HCT116 (cell line): Measurements from ENCODE around the gene ENOPH1.

Experiments
- CTCF ChIP-seq, 3 experiments: fragments of 200-600 bp in 1 of 3; sonication (generic) in 1 of 3; IDR thresholded peaks in 2 of 3; conservative IDR thresholded peaks in 1 of 3; 2 replicates each; pipeline ENCODE4 v1.5.1; 2012 to 2017; ENCODE audit warnings: low read depth in 2 of 3, low read length in 2 of 3, antibody characterized with exemption in 1 of 3, borderline replicate concordance in 1 of 3, control low read depth in 1 of 3, mild to moderate bottlenecking in 1 of 3, mixed read lengths in 1 of 3, mixed run types in 1 of 3, moderate library complexity in 1 of 3; ENCODE audit not compliant: insufficient read depth in 1 of 3
- EGR1 ChIP-seq: IDR thresholded peaks from 2 replicates; pipeline ENCODE4 v1.6.1; 2012; ENCODE audit warnings: low read depth
- EZH2phosphoT487 ChIP-seq: fragments of 200-600 bp; IDR thresholded peaks from 2 replicates; pipeline ENCODE4 v1.6.1; 2018; ENCODE audit warnings: antibody characterized with exemption, borderline replicate concordance
- JUND ChIP-seq: IDR thresholded peaks from 2 replicates; pipeline ENCODE4 v1.6.1; 2012
- POLR2A ChIP-seq: IDR thresholded peaks from 2 replicates; pipeline ENCODE4 v1.7.0; 2011; ENCODE audit warnings: borderline replicate concordance; ENCODE audit not compliant: insufficient read depth, insufficient read length; ENCODE audit errors: extremely low read depth
- POLR2AphosphoS5 ChIP-seq: IDR thresholded peaks from 2 replicates; pipeline ENCODE4 v1.6.1; 2011; ENCODE audit warnings: mild to moderate bottlenecking, low read depth, low read length, moderate library complexity
- RAD21 ChIP-seq: IDR thresholded peaks from 2 replicates; pipeline ENCODE4 v1.6.1; 2012; ENCODE audit warnings: low read depth, mild to moderate bottlenecking
- REST ChIP-seq: IDR thresholded peaks from 2 replicates; pipeline ENCODE4 v1.6.1; 2012; ENCODE audit warnings: low read depth
- SP1 ChIP-seq: IDR thresholded peaks from 2 replicates; pipeline ENCODE4 v1.6.1; 2012; ENCODE audit warnings: low read depth
- TCF7L2 ChIP-seq: IDR thresholded peaks from 2 replicates; pipeline ENCODE4 v1.7.0; 2011; ENCODE audit warnings: borderline replicate concordance, inconsistent platforms; ENCODE audit not compliant: insufficient read depth, insufficient read length; ENCODE audit errors: extremely low read depth
- TF ChIP-seq, protein P1 (sequence below): IDR thresholded peaks from 2 replicates; pipeline ENCODE4 v1.6.1; 2011; ENCODE audit warnings: mild to moderate bottlenecking, low read length, moderate library complexity; ENCODE audit not compliant: insufficient replicate concordance; ENCODE audit errors: extremely low read depth
- TF ChIP-seq, protein P2 (sequence below): IDR thresholded peaks from 2 replicates; pipeline ENCODE4 v1.6.1; 2012

GRCh38 chr4:82432596-82432995, 2.2 kb downstream of the ENOPH1 start:
- TF ChIP-seq CTCF (IDR thresholded peaks at IDR 0.05 in 2 of 3, conservative IDR thresholded peaks at IDR 0.05 in 1 of 3; ENCODE audit: borderline replicate concordance in 1 of 3, insufficient read depth in 1 of 3, low read depth in 2 of 3, low read length in 2 of 3) (no peak), REST (no peak), POLR2A (no peak), POLR2AphosphoS5 (no peak), EZH2phosphoT487 (no peak), EGR1 (no peak), JUND (no peak), SP1 (no peak), RAD21 (no peak), TCF7L2 (no peak)
- TF ChIP-seq, protein P1, sequence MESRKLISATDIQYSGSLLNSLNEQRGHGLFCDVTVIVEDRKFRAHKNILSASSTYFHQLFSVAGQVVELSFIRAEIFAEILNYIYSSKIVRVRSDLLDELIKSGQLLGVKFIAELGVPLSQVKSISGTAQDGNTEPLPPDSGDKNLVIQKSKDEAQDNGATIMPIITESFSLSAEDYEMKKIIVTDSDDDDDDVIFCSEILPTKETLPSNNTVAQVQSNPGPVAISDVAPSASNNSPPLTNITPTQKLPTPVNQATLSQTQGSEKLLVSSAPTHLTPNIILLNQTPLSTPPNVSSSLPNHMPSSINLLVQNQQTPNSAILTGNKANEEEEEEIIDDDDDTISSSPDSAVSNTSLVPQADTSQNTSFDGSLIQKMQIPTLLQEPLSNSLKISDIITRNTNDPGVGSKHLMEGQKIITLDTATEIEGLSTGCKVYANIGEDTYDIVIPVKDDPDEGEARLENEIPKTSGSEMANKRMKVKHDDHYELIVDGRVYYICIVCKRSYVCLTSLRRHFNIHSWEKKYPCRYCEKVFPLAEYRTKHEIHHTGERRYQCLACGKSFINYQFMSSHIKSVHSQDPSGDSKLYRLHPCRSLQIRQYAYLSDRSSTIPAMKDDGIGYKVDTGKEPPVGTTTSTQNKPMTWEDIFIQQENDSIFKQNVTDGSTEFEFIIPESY = no peak
- TF ChIP-seq, protein P2, sequence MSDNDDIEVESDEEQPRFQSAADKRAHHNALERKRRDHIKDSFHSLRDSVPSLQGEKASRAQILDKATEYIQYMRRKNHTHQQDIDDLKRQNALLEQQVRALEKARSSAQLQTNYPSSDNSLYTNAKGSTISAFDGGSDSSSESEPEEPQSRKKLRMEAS = no peak
